GM13977 (cell line): ENCODE measurements around the gene ENPP1.

Source experiments
- DNase-seq: peaks from one replicate; pipeline ENCODE4 v3.0.0; 2012; ENCODE audit warnings: low spot score
- in situ Hi-C: fragments of 300-500 bp; cut with MboI; formaldehyde crosslinking; loops from one replicate; pipeline ENCODE4 v1.12.0; 2022; ENCODE audit warnings: low sequenced_read_pairs, low pct_unique_long_range_greater_than_20kb, mixed read lengths, inconsistent platforms; ENCODE audit not compliant: unreplicated experiment
- TF ChIP-seq, protein P1 (sequence below): IDR thresholded peaks from 2 replicates; pipeline ENCODE4 v1.5.1; 2012; ENCODE audit warnings: mild to moderate bottlenecking, control low read depth; ENCODE audit not compliant: insufficient read depth; ENCODE audit errors: extremely low read depth, missing control alignments

The ENPP1 gene

DNA sequence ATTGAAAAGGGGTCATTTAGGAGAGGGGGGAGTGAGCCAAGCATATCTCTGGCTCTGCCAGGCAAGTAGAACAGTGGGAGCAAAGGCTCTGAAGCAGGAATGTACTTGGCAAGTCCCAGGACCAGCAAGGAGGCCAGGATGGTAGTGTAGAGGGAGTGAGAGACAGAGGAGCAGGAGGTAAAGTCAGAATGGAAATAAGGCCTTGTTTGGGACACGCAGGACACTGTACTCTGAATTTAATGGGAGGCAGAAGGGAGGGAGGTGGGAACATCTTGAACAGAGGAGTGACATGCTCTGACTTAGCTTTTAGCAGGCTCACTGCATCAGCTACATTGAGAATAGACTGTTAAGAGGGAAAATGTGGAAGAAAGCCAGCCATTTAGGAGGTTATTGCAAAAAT is 37.0 kb upstream of the ENPP1 start:
- TF ChIP-seq, protein P1, sequence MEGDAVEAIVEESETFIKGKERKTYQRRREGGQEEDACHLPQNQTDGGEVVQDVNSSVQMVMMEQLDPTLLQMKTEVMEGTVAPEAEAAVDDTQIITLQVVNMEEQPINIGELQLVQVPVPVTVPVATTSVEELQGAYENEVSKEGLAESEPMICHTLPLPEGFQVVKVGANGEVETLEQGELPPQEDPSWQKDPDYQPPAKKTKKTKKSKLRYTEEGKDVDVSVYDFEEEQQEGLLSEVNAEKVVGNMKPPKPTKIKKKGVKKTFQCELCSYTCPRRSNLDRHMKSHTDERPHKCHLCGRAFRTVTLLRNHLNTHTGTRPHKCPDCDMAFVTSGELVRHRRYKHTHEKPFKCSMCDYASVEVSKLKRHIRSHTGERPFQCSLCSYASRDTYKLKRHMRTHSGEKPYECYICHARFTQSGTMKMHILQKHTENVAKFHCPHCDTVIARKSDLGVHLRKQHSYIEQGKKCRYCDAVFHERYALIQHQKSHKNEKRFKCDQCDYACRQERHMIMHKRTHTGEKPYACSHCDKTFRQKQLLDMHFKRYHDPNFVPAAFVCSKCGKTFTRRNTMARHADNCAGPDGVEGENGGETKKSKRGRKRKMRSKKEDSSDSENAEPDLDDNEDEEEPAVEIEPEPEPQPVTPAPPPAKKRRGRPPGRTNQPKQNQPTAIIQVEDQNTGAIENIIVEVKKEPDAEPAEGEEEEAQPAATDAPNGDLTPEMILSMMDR, result no peak
- no peak for DNase-seq
- in situ Hi-C loops, result no loop called here

DNA sequence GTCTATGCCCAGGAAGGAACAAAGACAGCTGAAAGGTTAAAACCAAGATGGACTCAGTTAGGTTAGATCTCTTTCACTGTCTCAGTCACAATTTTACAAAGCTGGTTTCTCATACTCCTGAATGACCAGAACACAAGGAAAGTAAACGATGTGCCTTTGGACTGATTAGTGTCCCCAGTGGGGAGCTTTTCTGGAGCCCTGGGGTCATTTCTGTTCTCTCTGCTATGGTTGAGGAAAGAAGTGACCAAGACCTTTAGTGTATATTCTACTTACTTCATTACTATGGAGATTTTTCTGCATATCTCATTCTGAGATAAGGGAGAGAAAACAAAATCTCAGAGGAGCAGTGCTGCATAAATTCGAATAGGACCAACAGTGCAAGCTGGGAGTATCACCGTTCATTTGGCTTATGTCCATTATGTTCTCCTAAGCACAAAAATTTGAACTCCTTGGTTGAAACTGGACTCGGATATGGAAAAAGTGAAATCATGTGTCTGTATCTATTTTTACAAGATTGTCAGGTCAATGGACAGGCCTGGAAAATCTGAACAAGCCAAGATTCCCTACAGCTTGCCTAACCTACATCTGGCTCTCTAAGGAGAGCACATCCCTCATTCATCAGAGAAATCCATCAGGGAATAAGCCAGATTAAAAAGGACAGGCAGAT is 34.4 kb upstream of the ENPP1 start:
- in situ Hi-C loops, result no loop called here
- TF ChIP-seq, protein P1, result no peak
- DNase-seq, result no peak

DNA sequence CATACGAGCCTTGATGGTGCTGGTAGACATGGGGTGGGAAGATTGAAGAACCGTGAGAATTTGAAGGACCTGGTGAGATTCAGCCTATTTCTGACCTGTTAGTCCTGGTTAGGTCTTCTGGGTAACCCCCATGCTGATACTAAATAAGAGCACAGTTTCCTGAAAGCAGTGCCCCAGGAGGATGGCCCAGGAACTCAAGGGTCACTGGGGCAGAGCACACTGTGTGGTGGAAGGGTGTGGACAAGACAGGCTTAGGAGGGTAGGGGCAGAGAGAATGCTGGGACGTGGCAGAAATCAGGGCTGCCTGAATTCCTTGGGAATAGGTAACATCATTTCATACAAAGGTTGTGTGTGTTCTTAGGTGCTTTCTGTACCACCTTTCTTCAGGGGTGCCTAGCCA is 31.9 kb upstream of the ENPP1 start:
- TF ChIP-seq, protein P1, result no peak
- no peak for DNase-seq
- in situ Hi-C loops, result no loop called here

DNA sequence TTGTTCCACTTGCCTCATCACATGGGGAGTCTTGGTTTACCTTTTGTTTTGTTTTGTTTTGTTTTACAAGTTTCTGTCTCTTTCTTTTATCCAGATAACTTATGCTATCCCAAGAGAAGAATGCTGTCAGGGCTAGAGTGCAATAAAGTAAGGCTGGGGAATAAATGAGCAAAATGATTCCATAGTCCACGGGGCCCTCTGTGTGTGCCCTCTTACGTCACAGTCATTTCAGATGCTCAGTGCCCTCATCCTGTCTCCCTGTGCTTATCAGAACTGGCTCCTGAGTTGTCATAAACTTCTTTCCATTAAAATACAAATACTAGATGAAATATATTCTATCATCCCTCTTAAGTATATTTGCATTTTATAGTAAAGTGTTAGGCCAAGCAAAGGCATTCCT is 30.8 kb upstream of the ENPP1 start:
- TF ChIP-seq, protein P1, result no peak
- DNase-seq, result no peak
- in situ Hi-C loops, result no loop called here

DNA sequence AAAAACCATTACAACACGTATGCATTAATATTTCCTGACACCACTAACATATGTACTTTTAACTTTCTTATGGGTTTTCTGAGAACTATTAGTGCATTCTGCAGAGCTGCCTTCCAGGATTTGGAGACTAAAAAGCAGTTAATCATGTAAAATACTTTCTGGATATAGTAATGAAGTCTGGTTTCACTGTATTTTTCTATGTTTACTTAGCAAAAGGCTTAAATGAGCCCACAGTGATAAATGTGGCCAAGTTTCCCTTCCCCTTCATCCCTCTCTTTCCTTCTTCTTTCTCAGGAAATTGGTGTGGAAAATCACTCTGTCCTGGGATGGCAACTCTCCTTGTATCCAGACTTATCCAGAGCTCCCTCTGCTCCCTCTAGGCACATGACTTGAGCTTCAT is 29.7 kb upstream of the ENPP1 start:
- in situ Hi-C loops, result no loop called here

DNA sequence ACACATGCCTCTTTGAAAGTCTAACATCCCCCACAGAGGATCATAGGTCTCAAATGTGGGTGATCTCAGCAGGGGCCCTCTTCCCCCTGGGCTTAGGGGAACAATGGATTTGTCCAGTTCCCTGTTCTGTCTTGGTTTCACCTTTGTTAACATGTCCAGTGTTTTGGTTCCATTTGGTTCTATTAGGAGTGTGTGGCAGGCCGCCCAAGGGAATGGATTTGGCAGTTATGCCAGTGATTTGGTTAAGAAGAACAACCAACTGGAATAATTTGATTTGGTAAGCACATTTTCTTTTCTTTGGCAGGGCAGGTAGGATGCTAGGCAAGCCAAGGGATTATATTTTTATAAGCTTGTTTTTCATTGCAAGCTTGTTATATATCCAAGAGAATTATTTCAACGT is 28.5 kb upstream of the ENPP1 start:
- TF ChIP-seq, protein P1, result no peak
- DNase-seq, result no peak
- in situ Hi-C loops, result no loop called here

More for the DNA sequence above, 29.7 kb upstream of the ENPP1 start:
- TF ChIP-seq, protein P1, result no peak
- DNase-seq, result no peak
